ENCODE results near the gene G6PC2. TPM values are rescaled to one million over a fixed set of nuclear protein-coding genes. Genes with fewer than 3 reads are reported as not detected.

The G6PC2 gene
- total RNA-seq, 1 donor from 2014 or later = not detected

DNA sequence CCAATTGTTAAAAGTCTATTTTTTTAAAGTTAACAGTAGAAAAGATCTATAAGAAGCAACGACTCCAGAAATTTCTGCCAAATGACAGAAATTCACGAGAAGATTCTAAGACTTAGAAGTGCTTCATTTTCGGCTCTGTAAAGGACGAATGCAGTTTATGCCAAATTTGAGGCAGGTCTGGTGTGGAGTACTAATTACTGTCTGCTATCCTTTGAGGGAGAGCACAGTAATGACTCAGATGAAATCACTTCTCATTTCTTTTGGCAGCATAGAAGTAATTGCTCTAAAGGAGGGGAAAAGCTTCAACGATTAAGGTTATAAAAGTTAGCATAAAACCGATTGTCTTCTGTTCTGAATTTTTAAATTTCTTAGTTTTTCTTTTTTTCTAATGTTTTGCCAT, 11.4 kb downstream of the G6PC2 start:
- H3K27ac ChIP-seq = peak overlapping the region; percentile 26
- peaks cover 51% of the 10 kb centered on the region for H3K4me1 Mint-ChIP-seq
- no peaks in the 10 kb centered on the region for H4K20me1 ChIP-seq (ENCODE audit: low read depth)
- TF ChIP-seq EZH2phosphoT487 (IDR thresholded peaks at IDR 0.05) (no peak), EZH2 (IDR thresholded peaks at IDR 0.05) (no peak)
- TF ChIP-seq, protein P1, sequence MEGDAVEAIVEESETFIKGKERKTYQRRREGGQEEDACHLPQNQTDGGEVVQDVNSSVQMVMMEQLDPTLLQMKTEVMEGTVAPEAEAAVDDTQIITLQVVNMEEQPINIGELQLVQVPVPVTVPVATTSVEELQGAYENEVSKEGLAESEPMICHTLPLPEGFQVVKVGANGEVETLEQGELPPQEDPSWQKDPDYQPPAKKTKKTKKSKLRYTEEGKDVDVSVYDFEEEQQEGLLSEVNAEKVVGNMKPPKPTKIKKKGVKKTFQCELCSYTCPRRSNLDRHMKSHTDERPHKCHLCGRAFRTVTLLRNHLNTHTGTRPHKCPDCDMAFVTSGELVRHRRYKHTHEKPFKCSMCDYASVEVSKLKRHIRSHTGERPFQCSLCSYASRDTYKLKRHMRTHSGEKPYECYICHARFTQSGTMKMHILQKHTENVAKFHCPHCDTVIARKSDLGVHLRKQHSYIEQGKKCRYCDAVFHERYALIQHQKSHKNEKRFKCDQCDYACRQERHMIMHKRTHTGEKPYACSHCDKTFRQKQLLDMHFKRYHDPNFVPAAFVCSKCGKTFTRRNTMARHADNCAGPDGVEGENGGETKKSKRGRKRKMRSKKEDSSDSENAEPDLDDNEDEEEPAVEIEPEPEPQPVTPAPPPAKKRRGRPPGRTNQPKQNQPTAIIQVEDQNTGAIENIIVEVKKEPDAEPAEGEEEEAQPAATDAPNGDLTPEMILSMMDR (IDR thresholded peaks at IDR 0.05) = no peak
- peak overlapping the region; percentile 46 for H3K4me3 Mint-ChIP-seq
- H3K79me2 ChIP-seq (ENCODE audit: low read depth) = no peaks in the 10 kb centered on the region
- peaks cover 45% of the 10 kb centered on the region for H3K4me1 ChIP-seq
- H3K9ac ChIP-seq = no peak overlapping the region
- DNase-seq (ENCODE audit: low spot score) = no peak
- peak overlapping the region; percentile 10 for H3K4me3 ChIP-seq
- no peak overlapping the region for H3K27ac Mint-ChIP-seq
- H3K36me3 ChIP-seq = peaks cover 4% of the 10 kb centered on the region
- peaks cover 10% of the 10 kb centered on the region for H3K9me3 ChIP-seq (ENCODE audit: low read depth)
- no peaks in the 10 kb centered on the region for H3K27me3 Mint-ChIP-seq (ENCODE audit: insufficient read depth, low read depth)
- no peaks in the 10 kb centered on the region for H3K36me3 Mint-ChIP-seq
- no peak overlapping the region for H2AFZ ChIP-seq (replicated peaks)
- H3K9me3 Mint-ChIP-seq = peaks cover 7% of the 10 kb centered on the region
- H3K4me2 ChIP-seq = peak overlapping the region; percentile 65
- no peaks in the 10 kb centered on the region for H3K27me3 ChIP-seq
- H3F3A ChIP-seq (ENCODE audit: low read depth) = peaks cover 34% of the 10 kb centered on the region

DNA sequence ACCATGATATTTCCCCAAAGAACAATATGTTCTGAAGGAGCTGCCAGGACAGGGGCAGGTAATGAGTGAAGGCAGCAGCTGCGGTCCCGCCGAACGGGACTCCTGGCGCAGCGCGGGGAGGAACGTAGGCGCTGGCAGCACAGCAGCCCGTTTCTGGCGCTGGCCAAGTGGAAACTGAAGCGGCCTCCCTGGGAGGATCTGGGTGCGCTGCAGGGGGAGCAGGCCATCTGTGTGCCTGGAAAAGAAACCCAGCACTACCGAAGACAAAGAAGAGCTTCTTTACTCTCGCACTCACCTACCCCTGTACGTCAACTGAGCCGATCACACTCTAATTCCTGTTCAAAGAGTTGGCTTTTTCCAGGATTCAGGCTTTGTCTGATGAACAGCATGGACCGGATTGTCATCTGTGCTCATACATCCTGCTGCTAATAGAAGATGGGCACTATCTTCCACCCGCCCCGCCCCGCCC, 11.8 kb downstream of the G6PC2 start:
- Histone ChIP-seq H3K4me2 (peak overlapping the region; percentile 65), H3K9me3 (ENCODE audit: low read depth) (peaks cover 10% of the 10 kb centered on the region), H3F3A (ENCODE audit: low read depth) (peaks cover 33% of the 10 kb centered on the region), H3K27ac (peak overlapping the region; percentile 26), H3K4me1 (peaks cover 40% of the 10 kb centered on the region), H3K4me3 (peak overlapping the region; percentile 10), H4K20me1 (ENCODE audit: low read depth) (no peaks in the 10 kb centered on the region), H2AFZ (replicated peaks) (no peak overlapping the region), H3K36me3 (peaks cover 4% of the 10 kb centered on the region), H3K9ac (no peak overlapping the region), H3K27me3 (no peaks in the 10 kb centered on the region), H3K79me2 (ENCODE audit: low read depth) (no peaks in the 10 kb centered on the region)
- Mint-ChIP-seq H3K4me1 (peaks cover 47% of the 10 kb centered on the region), H3K27ac (no peak overlapping the region), H3K9me3 (peaks cover 7% of the 10 kb centered on the region), H3K36me3 (no peaks in the 10 kb centered on the region), H3K4me3 (peak overlapping the region; percentile 46), H3K27me3 (ENCODE audit: insufficient read depth, low read depth) (no peaks in the 10 kb centered on the region)
- peak; percentile 73 for DNase-seq (ENCODE audit: low spot score)
- TF ChIP-seq EZH2phosphoT487 (IDR thresholded peaks at IDR 0.05) = no peak
- no peak for TF ChIP-seq EZH2 (IDR thresholded peaks at IDR 0.05)
- TF ChIP-seq, protein P1 (IDR thresholded peaks at IDR 0.05) = no peak

- Mint-ChIP-seq H3K36me3 (no peaks in the 10 kb centered on the region), H3K27ac (no peak overlapping the region), H3K27me3 (ENCODE audit: insufficient read depth, low read depth) (no peaks in the 10 kb centered on the region), H3K9me3 (peaks cover 7% of the 10 kb centered on the region), H3K4me1 (peaks cover 41% of the 10 kb centered on the region), H3K4me3 (peak overlapping the region; percentile 24)
- Histone ChIP-seq H3K27ac (no peak overlapping the region), H3F3A (ENCODE audit: low read depth) (peaks cover 29% of the 10 kb centered on the region), H3K4me3 (no peak overlapping the region), H3K9ac (no peak overlapping the region), H3K4me2 (peak overlapping the region; percentile 65), H3K79me2 (ENCODE audit: low read depth) (no peaks in the 10 kb centered on the region), H4K20me1 (ENCODE audit: low read depth) (no peaks in the 10 kb centered on the region), H3K27me3 (no peaks in the 10 kb centered on the region), H3K4me1 (peaks cover 36% of the 10 kb centered on the region), H3K36me3 (peaks cover 4% of the 10 kb centered on the region), H2AFZ (replicated peaks) (no peak overlapping the region), H3K9me3 (ENCODE audit: low read depth) (peaks cover 10% of the 10 kb centered on the region)
- TF ChIP-seq EZH2 (IDR thresholded peaks at IDR 0.05) = no peak
- TF ChIP-seq EZH2phosphoT487 (IDR thresholded peaks at IDR 0.05) = no peak
- TF ChIP-seq, protein P1 (IDR thresholded peaks at IDR 0.05) = no peak
- no peak for DNase-seq (ENCODE audit: low spot score)
Observed at GRCh38 chr2:168913495-168913894, 12.4 kb downstream of the G6PC2 start.
